ENCODE data around the gene C12orf43.

C12orf43 gene

GRCh38 chr12:120996133-120996746, 20.0 kb downstream of the C12orf43 start:
- ATAC-seq (ENCODE audit: insufficient read depth, low read depth) (no peak), DNase-seq (no peak)
- no peaks in the 10 kb centered on the region for H3K79me2 ChIP-seq (ENCODE audit: insufficient read depth, low read length)
- no peak overlapping the region for H2AFZ ChIP-seq (ENCODE audit: low read depth, low read length)
- H3K4me2 ChIP-seq (ENCODE audit: insufficient read depth, low read length), result no peak overlapping the region
- H3K9ac ChIP-seq (ENCODE audit: low read depth, low read length), result no peak overlapping the region
- H3K4me1 ChIP-seq (ENCODE audit: insufficient read depth, low read length), result no peaks in the 10 kb centered on the region
- no peaks in the 10 kb centered on the region; the same call in 1 of the 2 replicates for H4K20me1 ChIP-seq (ENCODE audit: insufficient read depth, low read length)
- H3K36me3 ChIP-seq (ENCODE audit: insufficient read depth, low read length), result no peaks in the 10 kb centered on the region
- TF ChIP-seq EZH2 (IDR thresholded peaks at IDR 0.05; ENCODE audit: borderline replicate concordance, low read depth, low read length, severe bottlenecking) (no peak), CTCF (IDR thresholded peaks at IDR 0.05; ENCODE audit: borderline replicate concordance, extremely low read depth, low read length, poor library complexity, severe bottlenecking) (no peak)
- H3K9me3 ChIP-seq (ENCODE audit: insufficient read depth, low read length, severe bottlenecking), result no peaks in the 10 kb centered on the region
- H3K27me3 ChIP-seq (ENCODE audit: insufficient read depth, low read length, poor library complexity), result peaks cover 3% of the 10 kb centered on the region
- H3K27ac ChIP-seq (ENCODE audit: low read length), result no peak overlapping the region
- no peak overlapping the region for H3K4me3 ChIP-seq (ENCODE audit: low read depth in 1 of 2, low read length in 2 of 2)

- H3K36me3 ChIP-seq (ENCODE audit: insufficient read depth, low read length), result no peaks in the 10 kb centered on the region
- no peaks in the 10 kb centered on the region for H3K4me1 ChIP-seq (ENCODE audit: insufficient read depth, low read length)
- H3K27ac ChIP-seq (ENCODE audit: low read length), result no peak overlapping the region
- H3K9ac ChIP-seq (ENCODE audit: low read depth, low read length), result no peak overlapping the region
- no peaks in the 10 kb centered on the region for H4K20me1 ChIP-seq (ENCODE audit: insufficient read depth, low read length)
- H3K9me3 ChIP-seq (ENCODE audit: insufficient read depth, low read length, severe bottlenecking), result no peaks in the 10 kb centered on the region
- no peak overlapping the region for H2AFZ ChIP-seq (ENCODE audit: low read depth, low read length)
- no peaks in the 10 kb centered on the region for H3K79me2 ChIP-seq (ENCODE audit: insufficient read depth, low read length)
- TF ChIP-seq CTCF (IDR thresholded peaks at IDR 0.05; ENCODE audit: borderline replicate concordance, extremely low read depth, low read length, poor library complexity, severe bottlenecking), result no peak
- TF ChIP-seq EZH2 (IDR thresholded peaks at IDR 0.05; ENCODE audit: borderline replicate concordance, low read depth, low read length, severe bottlenecking), result no peak
- DNase-seq, result no peak
- peaks cover 3% of the 10 kb centered on the region for H3K27me3 ChIP-seq (ENCODE audit: insufficient read depth, low read length, poor library complexity)
- ATAC-seq (ENCODE audit: insufficient read depth, low read depth), result no peak
- no peak overlapping the region for H3K4me3 ChIP-seq (ENCODE audit: low read depth in 1 of 2, low read length in 2 of 2)
- H3K4me2 ChIP-seq (ENCODE audit: insufficient read depth, low read length), result no peak overlapping the region
Observed at GRCh38 chr12:120994589-120995337, 21.5 kb downstream of the C12orf43 start.

DNA sequence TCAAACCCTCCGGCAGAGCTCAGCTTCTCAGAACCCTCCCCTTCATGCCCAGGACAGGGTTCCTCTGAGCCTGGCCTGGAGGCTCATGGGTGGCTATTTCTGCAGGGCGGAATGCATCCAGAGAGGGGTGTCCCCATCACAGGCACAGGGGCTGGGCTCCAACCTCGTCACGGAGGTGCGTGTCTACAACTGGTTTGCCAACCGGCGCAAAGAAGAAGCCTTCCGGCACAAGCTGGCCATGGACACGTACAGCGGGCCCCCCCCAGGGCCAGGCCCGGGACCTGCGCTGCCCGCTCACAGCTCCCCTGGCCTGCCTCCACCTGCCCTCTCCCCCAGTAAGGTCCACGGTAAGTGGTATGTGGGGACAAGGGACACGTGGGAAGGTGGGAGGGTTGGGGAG, 22.2 kb downstream of the C12orf43 start:
- Histone ChIP-seq H3K27ac (ENCODE audit: low read length) (no peak overlapping the region), H3K36me3 (ENCODE audit: insufficient read depth, low read length) (no peaks in the 10 kb centered on the region), H3K4me3 (ENCODE audit: low read depth in 1 of 2, low read length in 2 of 2) (no peak overlapping the region), H3K9ac (ENCODE audit: low read depth, low read length) (no peak overlapping the region), H3K79me2 (ENCODE audit: insufficient read depth, low read length) (no peaks in the 10 kb centered on the region), H3K9me3 (ENCODE audit: insufficient read depth, low read length, severe bottlenecking) (no peaks in the 10 kb centered on the region), H3K4me1 (ENCODE audit: insufficient read depth, low read length) (no peaks in the 10 kb centered on the region), H2AFZ (ENCODE audit: low read depth, low read length) (no peak overlapping the region), H4K20me1 (ENCODE audit: insufficient read depth, low read length) (no peaks in the 10 kb centered on the region), H3K4me2 (ENCODE audit: insufficient read depth, low read length) (no peak overlapping the region), H3K27me3 (ENCODE audit: insufficient read depth, low read length, poor library complexity) (peaks cover 3% of the 10 kb centered on the region)
- DNase-seq (no peak), ATAC-seq (ENCODE audit: insufficient read depth, low read depth) (no peak)
- TF ChIP-seq EZH2 (IDR thresholded peaks at IDR 0.05; ENCODE audit: borderline replicate concordance, low read depth, low read length, severe bottlenecking) (no peak), CTCF (IDR thresholded peaks at IDR 0.05; ENCODE audit: borderline replicate concordance, extremely low read depth, low read length, poor library complexity, severe bottlenecking) (no peak)
